H1 (cell line): Measurements from ENCODE around the gene STK11. TPM values are rescaled to one million over a fixed set of nuclear protein-coding genes. Genes with fewer than 3 reads are reported as not detected.

Experiments
- CTCF ChIA-PET: fragments of 300-600 bp; sonication (Branson Sonifier 250); formaldehyde crosslinking; loops from one replicate; lab custom pipeline; 2021; ENCODE audit not compliant: partially characterized antibody; lab: Charles Lee
- POLR2A ChIA-PET: fragments of 300-600 bp; sonication (Branson Sonifier 250); formaldehyde crosslinking; loops from one replicate; lab custom pipeline; 2021; ENCODE audit warnings: inconsistent platforms; ENCODE audit not compliant: partially characterized antibody; lab: Charles Lee
- DNase-seq, 2 experiments: peaks; one replicate each; pipeline versions ENCODE4 v3.0.0 to v3.0.0-alpha.2; 2010 to 2022; ENCODE audit warnings: low spot score in 2 of 2, low read depth in 1 of 2, mixed read lengths in 1 of 2
- FAIRE-seq: peaks from 2 replicates; lab custom pipeline; 2011; peaks lifted over from hg19 to GRCh38; lab: Jason Lieb, UNC
- H2AFZ ChIP-seq: 2 replicates; pipeline ENCODE4 v1.8.1; 2012; ENCODE audit warnings: low read length, inconsistent platforms
- H2AK5ac ChIP-seq: 2 replicates; pipeline ENCODE4 v1.6.1; 2013; ENCODE audit warnings: low read depth, low read length
- H2BK120ac ChIP-seq: replicated peaks from 2 replicates; pipeline ENCODE3; 2013; ENCODE audit warnings: low read depth, low read length, inconsistent platforms
- H2BK12ac ChIP-seq: 2 replicates; pipeline ENCODE4 v1.6.1; 2013; ENCODE audit warnings: low read depth, low read length
- H2BK15ac ChIP-seq: 2 replicates; pipeline ENCODE4 v1.6.1; 2013; ENCODE audit warnings: low read length
- H2BK20ac ChIP-seq: 2 replicates; pipeline ENCODE4 v1.6.1; 2013; ENCODE audit warnings: low read length
- H2BK5ac ChIP-seq: 2 replicates; pipeline ENCODE4 v1.6.1; 2013; ENCODE audit warnings: low read depth, low read length
- H3K14ac ChIP-seq: 2 replicates; pipeline ENCODE4 v1.6.1; 2013; ENCODE audit warnings: inconsistent platforms; ENCODE audit not compliant: insufficient read length
- H3K18ac ChIP-seq: 2 replicates; pipeline ENCODE4 v1.6.1; 2013; ENCODE audit warnings: low read length; ENCODE audit errors: extremely low read depth
- H3K23ac ChIP-seq: 2 replicates; pipeline ENCODE4 v1.6.1; 2013; ENCODE audit warnings: inconsistent platforms; ENCODE audit not compliant: insufficient read length
- H3K23me2 ChIP-seq: 2 replicates; pipeline ENCODE4 v1.6.1; 2013; ENCODE audit warnings: low read depth, low read length
- H3K27ac ChIP-seq: 2 replicates; pipeline ENCODE4 v1.6.1; 2011; ENCODE audit warnings: low read depth, low read length, inconsistent platforms
- H3K27me3 ChIP-seq, 4 experiments: replicated peaks in 1 of 4; 1 replicate in 1 of 4; 2 replicates in 3 of 4; pipeline versions ENCODE4 v1.6.1 to v1.8.1; 2011 to 2013; ENCODE audit warnings: low read length in 3 of 4, mild to moderate bottlenecking in 3 of 4, inconsistent platforms in 2 of 4, mixed read lengths in 2 of 4, moderate library complexity in 1 of 4; ENCODE audit not compliant: control insufficient read depth in 3 of 4, insufficient read depth in 3 of 4; ENCODE audit errors: extremely low read depth in 1 of 4
- H3K36me3 ChIP-seq, 4 experiments: 2 replicates each; pipeline versions ENCODE4 v1.6.1 to v1.8.1; 2011 to 2013; ENCODE audit warnings: mild to moderate bottlenecking in 4 of 4, low read length in 3 of 4, moderate library complexity in 2 of 4, control low read depth in 1 of 4, inconsistent platforms in 1 of 4; ENCODE audit not compliant: insufficient read depth in 4 of 4, control insufficient read depth in 2 of 4
- H3K4ac ChIP-seq: replicated peaks from 2 replicates; pipeline ENCODE3; 2013; ENCODE audit warnings: low read length, low read depth, mixed read lengths, inconsistent platforms; ENCODE audit not compliant: insufficient read length
- H3K4me1 ChIP-seq, 4 experiments: replicated peaks in 1 of 4; 1 replicate in 1 of 4; 2 replicates in 3 of 4; pipeline versions ENCODE4 v1.6.1 to v1.8.1; 2011 to 2013; ENCODE audit warnings: low read length in 3 of 4, inconsistent platforms in 2 of 4, mixed read lengths in 1 of 4; ENCODE audit not compliant: insufficient read depth in 4 of 4, control insufficient read depth in 3 of 4
- H3K4me2 ChIP-seq, 2 experiments: 2 replicates each; pipeline versions ENCODE4 v1.6.1 to v1.8.1; 2011 to 2013; ENCODE audit warnings: low read depth in 2 of 2, low read length in 2 of 2, control low read depth in 1 of 2, inconsistent platforms in 1 of 2, mild to moderate bottlenecking in 1 of 2; ENCODE audit not compliant: insufficient read depth in 1 of 2
- H3K4me3 ChIP-seq, 4 experiments: fragments of 200-600, 300-600 bp in 1 of 4; sonication (generic), shearing (Covaris generic), sonication (Bioruptor Twin) in 1 of 4; 2 replicates each; pipeline versions ENCODE4 v1.5.1 to v1.8.1; 2011 to 2016; ENCODE audit warnings: low read length in 4 of 4, low read depth in 3 of 4, control low read depth in 2 of 4, inconsistent platforms in 2 of 4, mild to moderate bottlenecking in 2 of 4, mixed read lengths in 1 of 4, moderate library complexity in 1 of 4; ENCODE audit not compliant: insufficient read depth in 2 of 4; ENCODE audit errors: extremely low read depth in 1 of 4
- H3K56ac ChIP-seq: replicated peaks from 2 replicates; pipeline ENCODE3; 2013; ENCODE audit warnings: low read depth, mild to moderate bottlenecking, mixed read lengths, low read length, inconsistent platforms; ENCODE audit not compliant: insufficient read length
- H3K79me1 ChIP-seq: 2 replicates; pipeline ENCODE4 v1.6.1; 2013; ENCODE audit warnings: low read depth, low read length, control low read depth
- H3K79me2 ChIP-seq, 2 experiments: 2 replicates each; pipeline versions ENCODE4 v1.6.1 to v1.8.1; 2012 to 2013; ENCODE audit warnings: low read length in 2 of 2, mild to moderate bottlenecking in 2 of 2, inconsistent platforms in 1 of 2; ENCODE audit not compliant: insufficient read depth in 2 of 2, control insufficient read depth in 1 of 2
- H3K9ac ChIP-seq, 4 experiments: replicated peaks in 1 of 4; 1 replicate in 1 of 4; 2 replicates in 3 of 4; pipeline versions ENCODE4 v1.6.1 to v1.8.1; 2011 to 2013; ENCODE audit warnings: low read depth in 3 of 4, low read length in 3 of 4, control low read depth in 2 of 4, mild to moderate bottlenecking in 2 of 4, moderate library complexity in 2 of 4, inconsistent platforms in 1 of 4; ENCODE audit errors: extremely low read depth in 1 of 4
- H3K9me3 ChIP-seq, 2 experiments: 2 replicates each; pipeline versions ENCODE4 v1.6.1 to v1.8.1; 2012 to 2013; ENCODE audit warnings: mild to moderate bottlenecking in 2 of 2, moderate library complexity in 2 of 2, control low read depth in 1 of 2, inconsistent platforms in 1 of 2, low read depth in 1 of 2, low read length in 1 of 2, mixed read lengths in 1 of 2; ENCODE audit not compliant: insufficient read depth in 2 of 2
- H4K20me1 ChIP-seq, 2 experiments: replicated peaks in 1 of 2; 2 replicates each; pipeline versions ENCODE3 to v1.8.1; 2011 to 2013; ENCODE audit warnings: inconsistent platforms in 2 of 2, low read length in 2 of 2, mild to moderate bottlenecking in 1 of 2; ENCODE audit not compliant: insufficient read depth in 2 of 2, control insufficient read depth in 1 of 2
- H4K5ac ChIP-seq: 2 replicates; pipeline ENCODE4 v1.6.1; 2013; ENCODE audit warnings: low read length, low read depth, mixed read lengths, inconsistent platforms; ENCODE audit not compliant: insufficient read length
- H4K8ac ChIP-seq: 2 replicates; pipeline ENCODE4 v1.8.0; 2013; ENCODE audit warnings: mild to moderate bottlenecking, moderate library complexity, low read length, inconsistent platforms; ENCODE audit not compliant: insufficient read depth; ENCODE audit errors: extremely low read depth
- H4K91ac ChIP-seq: replicated peaks from 2 replicates; pipeline ENCODE3; 2013; ENCODE audit warnings: low read length, mixed read lengths, inconsistent platforms; ENCODE audit not compliant: insufficient read length
- BCL11A ChIP-seq, 2 experiments: IDR thresholded peaks; one replicate each; pipeline ENCODE4 v1.6.1; 2011; ENCODE audit warnings: low read depth in 2 of 2, low read length in 2 of 2, mild to moderate bottlenecking in 2 of 2
- EP300 ChIP-seq, 2 experiments: IDR thresholded peaks; 1 replicate in 1 of 2; 2 replicates in 1 of 2; pipeline ENCODE4 v1.6.1; 2011 to 2012; ENCODE audit warnings: low read depth in 2 of 2, low read length in 2 of 2, mild to moderate bottlenecking in 2 of 2, borderline replicate concordance in 1 of 2, inconsistent platforms in 1 of 2, moderate library complexity in 1 of 2
- POLR2AphosphoS5 ChIP-seq: IDR thresholded peaks from 2 replicates; pipeline ENCODE4 v1.6.1; 2011; ENCODE audit warnings: low read depth, low read length
- WGBS, 2 experiments: shearing (Covaris generic) in 1 of 2; methylation state at CpG; one replicate each; pipeline versions ENCODE4 v1.1.6 to v1.1.7; 2013 to 2015; ENCODE audit warnings: low lambda C conversion rate in 2 of 2, mixed read lengths in 2 of 2, inconsistent platforms in 1 of 2, low coverage in 1 of 2, missing lambda C conversion rate in 1 of 2; ENCODE audit not compliant: insufficient replicate concordance in 2 of 2, insufficient coverage in 1 of 2, insufficient read length in 1 of 2; ENCODE audit errors: extremely low coverage in 1 of 2, missing lambda C conversion rate in 1 of 2; 5-methylcytosine and 5-hydroxymethylcytosine counted together
- polyA plus RNA-seq, 7 experiments: library from polyadenylated mRNA; depleted of rRNA in 3 of 7; stranded (reverse) in 5 of 7; unstranded in 2 of 7; fragments of >200 nt in 5 of 7; fragments of 200-250 nt in 2 of 7; gene quantifications; 1 replicate in 5 of 7; 2 replicates in 1 of 7; 4 replicates in 1 of 7; pipeline versions ENCODE4 v1.2.1 to v1.2.3, GENCODE V29; 2011 to 2013; ENCODE audit warnings: missing spikeins in 2 of 7, mixed read lengths in 2 of 7
- total RNA-seq: library from RNA; stranded (reverse); fragmentation: NEBNext Ultra II Directional; extraction: Animal tissue kit (Norgen Biotek cat#: 25700); gene quantifications from 2 replicates; pipeline ENCODE4 v1.2.1, GENCODE V29; 2021

STK11 gene
- total and polyA plus RNA-seq, 2 of the 8 experiments (the other 6 are each of a cell fraction or from before 2014, with no cell fraction given) = 45.3 to 70.7 TPM

- H4K8ac ChIP-seq = no peak overlapping the region; the same call in 1 of the 2 replicates
- H2AK5ac ChIP-seq = no peak overlapping the region
- H2AFZ ChIP-seq = no peak overlapping the region
- no peak overlapping the region for H3K56ac ChIP-seq
- no peak overlapping the region for H3K23ac ChIP-seq
- peaks cover 9 to 45% of the 10 kb centered on the region in 2 experiments for H3K79me2 ChIP-seq
- no peaks in the 10 kb centered on the region for H3K9me3 ChIP-seq
- POLR2A ChIA-PET = interaction anchor here (0.9 to 19.4 kb wide), 8 partner anchors 9 to 260 kb away, joined by 3 to 456 read pairs (median 4); partner anchors contain the start of genes ATP5F1D, CBARP, CIRBP and FAM174C
- no peak overlapping the region for H2BK120ac ChIP-seq
- H3K14ac ChIP-seq = no peak overlapping the region
- H3K27me3 ChIP-seq = no peaks in the 10 kb centered on the region; a peak in 1 of 7 replicates
- H4K91ac ChIP-seq = no peak overlapping the region
- no peak overlapping the region for H3K4me3 ChIP-seq
- no peak for FAIRE-seq
- H3K23me2 ChIP-seq = peaks cover 6% of the 10 kb centered on the region; the same call in 1 of the 2 replicates
- WGBS, 2 experiments = 95% methylated on average over 43 of the region's 52 CpGs; no CpG with 5 or more reads in 1 of the 2 experiments
- H2BK12ac ChIP-seq = no peak overlapping the region
- H3K4ac ChIP-seq = no peak overlapping the region
- H4K20me1 ChIP-seq = peaks cover 24 to 37% of the 10 kb centered on the region in 2 experiments
- H2BK5ac ChIP-seq = no peak overlapping the region
- H3K4me1 ChIP-seq = peaks cover 0 to 38% (median 23%) of the 10 kb centered on the region in 4 experiments; a peak in 6 of 7 replicates
- H3K18ac ChIP-seq = no peak overlapping the region
- H3K9ac ChIP-seq = no peak overlapping the region
- no peak for TF ChIP-seq BCL11A (IDR thresholded peaks at IDR 0.05; ENCODE audit: low read depth in 2 of 2, low read length in 2 of 2)
- peak; percentile 27; the same call in 1 of the 2 replicates for TF ChIP-seq POLR2AphosphoS5
- no peak for TF ChIP-seq EP300 (IDR thresholded peaks at IDR 0.05; ENCODE audit: borderline replicate concordance in 1 of 2, low read depth in 2 of 2, low read length in 2 of 2)
- no peak overlapping the region for H2BK20ac ChIP-seq
- H3K36me3 ChIP-seq = peaks cover 26 to 75% (median 41%) of the 10 kb centered on the region in 4 experiments
- no peak overlapping the region for H4K5ac ChIP-seq
- DNase-seq = no peak
- no peak overlapping the region for H2BK15ac ChIP-seq
- H3K27ac ChIP-seq = no peak overlapping the region
- H3K79me1 ChIP-seq = peaks cover 12% of the 10 kb centered on the region; the same call in 1 of the 2 replicates
- CTCF ChIA-PET = interaction anchor here (0.6 to 15.9 kb wide), 6 partner anchors 9 to 222 kb away, joined by 3 to 212 read pairs (median 4); partner anchors contain the start of gene ATP5F1D
- H3K4me2 ChIP-seq = no peak overlapping the region
Observed at GRCh38 chr19:1255186-1256161, 49.9 kb downstream of the STK11 start.
